ENCODE results near the gene RNU5B-1.

The RNU5B-1 gene

GRCh38 chr15:65289261-65289854 is 15.1 kb upstream of the RNU5B-1 start:
- no peak overlapping the region for H3K27ac ChIP-seq
- no peak for TF ChIP-seq CTCF (IDR thresholded peaks at IDR 0.05)
- no peak for TF ChIP-seq ZFX (IDR thresholded peaks at IDR 0.05; ENCODE audit: borderline replicate concordance)

GRCh38 chr15:65290228-65290627 is 14.2 kb upstream of the RNU5B-1 start:
- H3K27ac ChIP-seq, result no peak overlapping the region
- TF ChIP-seq CTCF (IDR thresholded peaks at IDR 0.05) (no peak), ZFX (IDR thresholded peaks at IDR 0.05; ENCODE audit: borderline replicate concordance) (no peak)

DNA sequence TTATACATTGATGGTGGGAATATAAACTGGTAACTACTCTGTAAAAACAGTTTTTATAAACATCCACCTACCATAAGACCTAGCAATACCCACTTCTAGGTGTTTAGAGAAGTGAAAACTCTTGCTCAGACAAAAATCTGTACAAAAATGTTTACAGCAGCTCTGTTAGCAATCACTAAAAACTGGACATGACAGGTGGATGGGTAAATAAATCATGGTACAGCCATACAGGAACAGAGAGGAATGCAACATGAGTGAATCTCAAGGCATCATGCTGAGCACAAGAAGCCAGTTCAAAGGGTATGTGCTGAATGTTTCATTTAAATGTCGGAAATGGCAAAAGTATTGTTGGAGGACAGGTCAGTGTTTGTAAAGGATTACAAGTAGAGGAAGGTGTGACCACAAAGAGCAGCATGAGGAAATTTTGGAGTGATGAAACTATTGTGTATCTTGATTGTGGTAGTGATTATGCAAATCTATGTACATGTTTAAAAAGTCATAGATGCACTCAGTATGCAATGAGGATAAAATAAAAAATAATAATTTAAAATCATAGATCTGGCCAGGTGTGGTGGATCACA is 11.4 kb upstream of the RNU5B-1 start:
- 0 out of 2 replicates have a peak overlapping the region, but pooled peaks have one; percentile 8 for H3K27ac ChIP-seq
- TF ChIP-seq ZFX (IDR thresholded peaks at IDR 0.05; ENCODE audit: borderline replicate concordance) (no peak), CTCF (IDR thresholded peaks at IDR 0.05) (no peak)

DNA sequence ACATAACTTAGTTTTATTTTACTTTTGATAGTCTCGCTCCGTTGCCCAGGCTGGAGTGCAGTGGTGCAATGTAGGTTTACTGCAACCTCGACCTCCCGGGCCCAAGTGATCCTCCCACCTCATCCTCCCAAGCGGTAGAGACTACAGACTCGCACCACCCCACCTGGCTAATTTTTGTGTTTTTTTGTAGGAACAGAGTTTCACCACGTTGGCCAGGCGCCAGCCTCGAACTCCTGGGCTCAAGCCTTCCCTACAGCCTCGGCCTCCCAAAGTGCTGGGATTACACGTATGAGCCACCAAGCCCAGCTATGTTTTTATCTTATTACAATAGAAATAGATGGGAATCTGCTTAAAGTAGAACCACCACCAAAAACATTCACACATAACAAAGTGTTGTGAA is 5.7 kb upstream of the RNU5B-1 start:
- TF ChIP-seq CTCF (IDR thresholded peaks at IDR 0.05) (no peak), ZFX (IDR thresholded peaks at IDR 0.05; ENCODE audit: borderline replicate concordance) (no peak)
- no peak overlapping the region for H3K27ac ChIP-seq

- H3K27ac ChIP-seq, result no peak overlapping the region
- TF ChIP-seq ZFX (IDR thresholded peaks at IDR 0.05; ENCODE audit: borderline replicate concordance) (no peak), CTCF (IDR thresholded peaks at IDR 0.05) (no peak)
Measured at GRCh38 chr15:65300924-65301441, 3.5 kb upstream of the RNU5B-1 start.

DNA sequence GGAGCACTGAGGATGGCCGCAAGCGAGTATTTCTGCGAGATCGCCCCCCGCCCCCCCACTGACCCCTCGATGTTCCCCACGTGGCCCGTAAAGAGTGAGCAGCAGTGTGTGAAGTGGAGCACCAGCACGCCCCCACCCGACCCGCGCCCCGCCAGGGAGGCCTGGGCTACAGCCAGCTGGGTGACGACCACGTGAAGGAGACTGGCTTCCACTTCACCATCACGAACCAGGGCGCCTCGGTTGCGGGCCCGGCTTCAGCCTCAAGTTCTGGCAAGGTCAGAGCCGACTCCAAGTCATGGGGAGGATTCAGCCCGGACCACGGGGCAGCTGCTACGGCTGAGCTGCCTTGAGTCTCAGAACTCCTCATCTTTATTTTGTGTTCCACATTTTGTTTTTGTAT is 2.4 kb upstream of the RNU5B-1 start:
- TF ChIP-seq CTCF (IDR thresholded peaks at IDR 0.05) (no peak), ZFX (IDR thresholded peaks at IDR 0.05; ENCODE audit: borderline replicate concordance) (no peak)
- H3K27ac ChIP-seq, result 0 out of 2 replicates have a peak overlapping the region, but pooled peaks have one; percentile 8

DNA sequence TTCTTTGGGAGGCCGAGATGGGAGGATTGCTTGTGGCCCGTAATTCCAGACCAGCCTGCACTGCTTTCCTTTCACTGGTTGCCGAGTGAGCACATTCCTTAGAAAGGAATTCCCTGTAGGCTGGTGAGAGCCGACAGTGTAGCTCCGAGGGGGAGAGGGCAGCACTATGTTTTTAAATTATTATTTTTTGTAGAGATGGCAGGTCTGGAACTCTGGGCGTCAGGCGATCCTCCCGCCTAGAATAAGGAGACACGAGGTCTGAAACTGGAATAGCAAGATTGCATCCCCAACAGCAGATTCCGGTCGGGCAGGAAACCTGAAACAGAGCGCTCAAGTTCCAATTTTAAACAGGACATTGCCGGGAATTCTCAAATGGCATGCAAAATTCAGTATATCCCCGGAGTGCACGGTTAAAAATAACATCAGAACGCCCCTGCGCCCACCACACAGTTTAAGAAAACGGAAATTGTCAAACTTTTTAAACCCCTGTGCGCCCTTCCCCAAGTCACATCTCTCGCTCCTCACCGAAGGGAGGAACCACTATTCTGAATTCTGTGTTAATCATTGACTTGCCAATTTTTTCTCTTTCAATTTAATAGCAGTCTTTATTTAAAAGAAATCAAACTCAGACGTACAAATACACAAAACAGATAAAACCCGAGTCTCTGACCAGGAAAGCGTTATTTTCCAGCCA is 643 bp upstream of the RNU5B-1 start:
- peak overlapping the region; percentile 93 for H3K27ac ChIP-seq

More for the DNA sequence above, 643 bp upstream of the RNU5B-1 start:
- TF ChIP-seq CTCF (IDR thresholded peaks at IDR 0.05) (no peak; the same call in none of the 2 replicates), ZFX (IDR thresholded peaks at IDR 0.05; ENCODE audit: borderline replicate concordance) (no peak)

Data from 22Rv1 (cell line).